DOHH2 (cell line): Measurements from ENCODE around the gene ZNF557.
"Not testable (repeated sequence)": the region's sequence is repeated elsewhere in the genome, so short reads cannot be mapped to it uniquely, and the experiment has no call there.

Experiments
- H3F3A ChIP-seq: fragments of 200-600 bp; sonication (generic), shearing (Covaris generic); 2 replicates; pipeline ENCODE4 v1.6.0; 2016; ENCODE audit warnings: antibody characterized with exemption, mild to moderate bottlenecking; ENCODE audit not compliant: control insufficient read depth, insufficient read depth
- H3K27ac ChIP-seq: fragments of 200-600 bp; sonication (generic); 2 replicates; pipeline ENCODE4 v1.5.1; 2014; ENCODE audit warnings: low read depth, mild to moderate bottlenecking, low read length, moderate library complexity
- H3K27me3 ChIP-seq: fragments of 200-600 bp; sonication (generic); 2 replicates; pipeline ENCODE4 v1.6.1; 2014; ENCODE audit warnings: mild to moderate bottlenecking, low read length, mixed read lengths; ENCODE audit not compliant: control insufficient read depth
- H3K36me3 ChIP-seq: fragments of 200-600 bp; sonication (generic); 2 replicates; pipeline ENCODE4 v1.6.1; 2014; ENCODE audit warnings: mild to moderate bottlenecking, low read length, moderate library complexity, mixed read lengths; ENCODE audit not compliant: control insufficient read depth
- H3K4me1 ChIP-seq: fragments of 200-600 bp; sonication (generic); 2 replicates; pipeline ENCODE4 v1.6.1; 2014; ENCODE audit warnings: mild to moderate bottlenecking, low read length, mixed read lengths; ENCODE audit not compliant: control insufficient read depth
- H3K4me2 ChIP-seq: fragments of 200-600 bp; sonication (generic); 2 replicates; pipeline ENCODE4 v1.6.0; 2014; ENCODE audit warnings: mild to moderate bottlenecking, low read length, moderate library complexity
- H3K4me3 ChIP-seq: fragments of 200-600 bp; sonication (generic); 2 replicates; pipeline ENCODE4 v1.5.1; 2014; ENCODE audit warnings: mild to moderate bottlenecking, low read length, mixed read lengths
- H3K79me2 ChIP-seq: fragments of 200-600 bp; sonication (generic); 2 replicates; pipeline ENCODE4 v1.6.1; 2014; ENCODE audit warnings: mild to moderate bottlenecking, low read length, mixed read lengths; ENCODE audit not compliant: control insufficient read depth
- H3K9me2 ChIP-seq: fragments of 200-600 bp; sonication (generic); replicated peaks from 2 replicates; pipeline ENCODE4 v1.6.1; 2014; ENCODE audit warnings: mild to moderate bottlenecking, low read length, mixed read lengths; ENCODE audit not compliant: control insufficient read depth
- H3K9me3 ChIP-seq: fragments of 200-600 bp; sonication (generic); 2 replicates; pipeline ENCODE4 v1.6.1; 2014; ENCODE audit warnings: antibody characterized with exemption, low read length, mixed read lengths; ENCODE audit not compliant: control insufficient read depth, insufficient read depth
- H4K20me1 ChIP-seq: fragments of 200-600 bp; sonication (generic); 2 replicates; pipeline ENCODE4 v1.6.0; 2014; ENCODE audit warnings: low read depth, mild to moderate bottlenecking, antibody characterized with exemption, low read length, moderate library complexity; ENCODE audit not compliant: control insufficient read depth, insufficient read depth

ZNF557 gene

GRCh38 chr19:7051421-7051820 is 18.1 kb upstream of the ZNF557 start:
- not testable (repeated sequence) for H4K20me1 ChIP-seq, H3K9me2 ChIP-seq, H3K9me3 ChIP-seq, H3K79me2 ChIP-seq, H3K36me3 ChIP-seq, H3K4me2 ChIP-seq, H3F3A ChIP-seq, H3K4me1 ChIP-seq, H3K4me3 ChIP-seq, H3K27ac ChIP-seq, H3K27me3 ChIP-seq

GRCh38 chr19:7052896-7053295 is 16.6 kb upstream of the ZNF557 start:
- not testable (repeated sequence) for H3K4me3 ChIP-seq, H3K4me1 ChIP-seq, H3F3A ChIP-seq, H3K9me2 ChIP-seq, H3K79me2 ChIP-seq, H3K27ac ChIP-seq, H3K4me2 ChIP-seq, H3K9me3 ChIP-seq, H3K36me3 ChIP-seq, H3K27me3 ChIP-seq, H4K20me1 ChIP-seq

- H3K79me2 ChIP-seq, H3K4me3 ChIP-seq, H3K27ac ChIP-seq, H3K36me3 ChIP-seq, H3K4me2 ChIP-seq, H3K4me1 ChIP-seq, H3K9me3 ChIP-seq, H3K9me2 ChIP-seq, H4K20me1 ChIP-seq, H3F3A ChIP-seq, H3K27me3 ChIP-seq: not testable (repeated sequence)
Observed at GRCh38 chr19:7054635-7055368, 14.7 kb upstream of the ZNF557 start.

- not testable (repeated sequence) for H3K9me2 ChIP-seq, H3K27ac ChIP-seq, H3F3A ChIP-seq, H3K9me3 ChIP-seq, H3K27me3 ChIP-seq, H3K79me2 ChIP-seq, H3K4me1 ChIP-seq, H3K36me3 ChIP-seq, H4K20me1 ChIP-seq, H3K4me3 ChIP-seq, H3K4me2 ChIP-seq
Observed at GRCh38 chr19:7055679-7056078, 13.8 kb upstream of the ZNF557 start.

GRCh38 chr19:7056371-7056770 is 13.1 kb upstream of the ZNF557 start:
- H3K9me2 ChIP-seq, H3K9me3 ChIP-seq, H3K4me2 ChIP-seq, H3K79me2 ChIP-seq, H3K4me3 ChIP-seq, H3K27me3 ChIP-seq, H3K36me3 ChIP-seq, H3K27ac ChIP-seq, H3K4me1 ChIP-seq, H3F3A ChIP-seq, H4K20me1 ChIP-seq: not testable (repeated sequence)

GRCh38 chr19:7058576-7058975 is 10.9 kb upstream of the ZNF557 start, which contains the start of gene MBD3L3:
MBD3L3 (minus strand) TSS chr19:7058676; CDS start chr19:7058605, 71 bp downstream.
- not testable (repeated sequence) for H3K9me3 ChIP-seq, H3K4me2 ChIP-seq, H3K27me3 ChIP-seq, H3K9me2 ChIP-seq, H4K20me1 ChIP-seq, H3K79me2 ChIP-seq, H3F3A ChIP-seq, H3K36me3 ChIP-seq, H3K27ac ChIP-seq, H3K4me3 ChIP-seq, H3K4me1 ChIP-seq

GRCh38 chr19:7059977-7060376 is 9.5 kb upstream of the ZNF557 start:
- H3K27ac ChIP-seq, H3K27me3 ChIP-seq, H3K9me3 ChIP-seq, H3F3A ChIP-seq, H3K79me2 ChIP-seq, H3K4me2 ChIP-seq, H3K36me3 ChIP-seq, H3K4me1 ChIP-seq, H3K9me2 ChIP-seq, H3K4me3 ChIP-seq, H4K20me1 ChIP-seq: not testable (repeated sequence)
